Heart left ventricle (tissue), 16 donors: ENCODE data around the gene GALNT9. TPM values are rescaled to one million over a fixed set of nuclear protein-coding genes. Genes with fewer than 3 reads are reported as not detected.
A peak's percentile ranks its signal among the peaks of the same experiment; 100 is the strongest.
"Not testable (repeated sequence)": the region's sequence is repeated elsewhere in the genome, so short reads cannot be mapped to it uniquely, and the experiment has no call there.

Experiments used
- ATAC-seq, 4 donors: fragments of 200-7000 bp; cut with Tn5 transposase; one replicate each; pipeline ENCODE4 v1.9.1; 2020 to 2022; ENCODE audit warnings: moderate library complexity in 4 of 4, mild to moderate bottlenecking in 3 of 4, moderate number of reproducible peaks in 1 of 4
- DNase-seq, 5 donors: peaks; one replicate each; pipeline ENCODE4 v3.0.0-alpha.2; 2020
- H3K27ac ChIP-seq, 12 donors: fragments of 200-600 bp; sonication (generic) in 4 of 12; one replicate each; pipeline versions ENCODE4 v1.5.0 to v1.8.0; 2016 to 2022; ENCODE audit warnings: mild to moderate bottlenecking in 2 of 12
- H3K27me3 ChIP-seq, 9 donors: fragments of 200-600 bp; sonication (generic) in 2 of 9; one replicate each; pipeline versions ENCODE4 v1.5.1 to v1.8.0; 2016 to 2022; ENCODE audit warnings: mild to moderate bottlenecking in 3 of 9
- H3K36me3 ChIP-seq, 9 donors: fragments of 200-600 bp; sonication (generic) in 2 of 9; one replicate each; pipeline versions ENCODE4 v1.5.0 to v1.8.0; 2018 to 2022; ENCODE audit warnings: mild to moderate bottlenecking in 2 of 9
- H3K4me1 ChIP-seq, 12 donors: fragments of 200-600 bp; sonication (generic) in 4 of 12; one replicate each; pipeline versions ENCODE4 v1.5.0 to v1.8.0; 2016 to 2022; ENCODE audit warnings: mild to moderate bottlenecking in 3 of 12
- H3K4me3 ChIP-seq, 12 donors: fragments of 200-600 bp; sonication (generic) in 4 of 12; one replicate each; pipeline versions ENCODE4 v1.5.0 to v1.8.0; 2017 to 2022; ENCODE audit warnings: mild to moderate bottlenecking in 9 of 12, moderate library complexity in 4 of 12
- H3K9me3 ChIP-seq, 12 donors: fragments of 200-600 bp; sonication (generic) in 4 of 12; one replicate each; pipeline versions ENCODE4 v1.5.0 to v1.8.0; 2016 to 2022; ENCODE audit warnings: mild to moderate bottlenecking in 1 of 12
- POLR2A ChIP-seq, 2 donors: fragments of 450-650 bp; IDR thresholded peaks; one replicate each; pipeline ENCODE4 v1.6.1; 2017; ENCODE audit warnings: antibody characterized with exemption in 2 of 2, mild to moderate bottlenecking in 2 of 2, moderate library complexity in 2 of 2
- WGBS, 4 donors: extraction: QIAGEN DNeasy Blood & Tissue Kit in 2 of 4; methylation state at CpG; one replicate each; pipeline versions ENCODE4 v1.1.5 to v1.1.7; 2013 to 2018; 5-methylcytosine and 5-hydroxymethylcytosine counted together
- intact Hi-C, 10 donors: fragments of 100-400 bp; cut with DNase I; formaldehyde crosslinking; loops; one replicate each; pipeline versions ENCODE4 v1.11.1 to v1.14.2; 2022
- polyA plus RNA-seq, 2 donors: library from polyadenylated mRNA; stranded (reverse); fragments of 200-250 nt; gene quantifications; one replicate each; pipeline ENCODE4 v1.2.3, GENCODE V29; 2013
- total RNA-seq, 9 donors: library from RNA; depleted of rRNA in 2 of 9; stranded (reverse); fragments of >200 nt in 2 of 9; fragmentation: NEBNext Ultra II Directional in 3 of 9; extraction: Animal tissue kit (Norgen Biotek cat#: 25700) in 3 of 9; gene quantifications; one replicate each; pipeline versions ENCODE4 v1.1.0 to v1.2.4, GENCODE V29; 2016 to 2023
- TF ChIP-seq, protein P1 (sequence below), 12 donors: fragments of 200-600 bp; sonication (generic) in 4 of 12; IDR thresholded peaks; one replicate each; pipeline versions ENCODE4 v1.5.0 to v1.8.0; 2018 to 2022; ENCODE audit warnings: antibody characterized with exemption in 12 of 12, mild to moderate bottlenecking in 5 of 12
- donor health status: ischemic (EF 13 %, LVEDD 7.1; RV severe dilation, severe dysfunction).
- donor health status: healthy with polysubstance abuse.
- donor health status: DM: no; HTN: yes; CAD: no.
- donor health status: DM: no; HTN: no; CAD: no.
- donor health status: ischemic (EF 25% LVEDD 6.9; RV normal size, moderate dysfunction).
- donor health status: ischemic (EF 25% LVEDD 5.7; RV mildly dilated, moderate dysfunction).
- donor health status: healthy.
- donor health status: DM: yes; HTN: yes; CAD: no.
- donor health status: ischemic (EF 35%, LVEDD 5.7; RV mildly dilated, moderate dysfunction).
- donor health status: nonischemic (EF 11% LVEDD 7.7; RV severe dilation, severe dysfunction).
- donor health status: DM: yes; HTN: yes; CAD: no.
- donor health status: PGD.
- donor health status: ischemic (EF 29% LVEDD 5.4; RV normal size, mild dysfunction).
- donor health status: nonischemic (EF 23%, LVEDD 6.1; RV moderate dilation, normal function).

Gene GALNT9
- total and polyA plus RNA-seq, 11 donors, result 10.3 TPM; not detected in 10

DNA sequence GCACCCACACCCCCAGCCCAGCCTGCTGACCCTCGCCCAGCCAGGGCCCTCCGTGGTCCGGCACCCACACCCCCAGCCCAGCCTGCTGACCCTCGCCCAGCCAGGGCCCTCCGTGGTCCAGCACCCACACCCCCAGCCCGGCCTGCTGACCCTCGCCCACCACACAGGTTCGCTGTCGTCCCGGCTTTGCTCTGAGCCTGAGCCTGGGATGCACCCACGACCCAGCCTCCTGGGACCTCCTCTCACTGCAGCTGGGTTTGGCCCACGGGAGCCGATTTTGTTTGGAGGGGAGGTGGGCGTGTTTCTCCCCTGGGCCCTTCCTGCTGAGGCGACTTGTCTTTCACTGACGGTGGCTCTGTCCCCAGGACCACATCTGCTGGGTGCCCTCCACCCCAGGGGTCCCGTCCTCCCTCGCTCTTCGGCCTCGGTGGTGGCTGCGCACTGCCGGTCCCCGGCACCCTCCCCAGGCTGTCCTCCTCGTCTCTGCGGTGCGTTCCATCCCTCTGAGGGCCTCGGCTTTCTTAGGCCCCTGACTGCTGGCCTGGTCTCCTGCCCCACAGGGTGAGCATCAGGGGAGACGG, 83.8 kb downstream of the GALNT9 start:
- ATAC-seq (peak in 1 of 4 donors; percentile 27), DNase-seq (peak in 2 of 5 donors; percentile 22 to 60)
- H3K4me3 ChIP-seq, result no peak overlapping the region
- no peak overlapping the region for H3K27ac ChIP-seq
- no peaks in the 10 kb centered on the region for H3K27me3 ChIP-seq
- H3K9me3 ChIP-seq, result no peaks in the 10 kb centered on the region
- intact Hi-C loops, result no loop called here
- no peaks in the 10 kb centered on the region for H3K36me3 ChIP-seq
- H3K4me1 ChIP-seq, result no peaks in the 10 kb centered on the region
- 79 to 83% (median 82%) methylated on average over 27 to 28 of the region's 28 CpGs for WGBS, 4 donors
- TF ChIP-seq, protein P1, sequence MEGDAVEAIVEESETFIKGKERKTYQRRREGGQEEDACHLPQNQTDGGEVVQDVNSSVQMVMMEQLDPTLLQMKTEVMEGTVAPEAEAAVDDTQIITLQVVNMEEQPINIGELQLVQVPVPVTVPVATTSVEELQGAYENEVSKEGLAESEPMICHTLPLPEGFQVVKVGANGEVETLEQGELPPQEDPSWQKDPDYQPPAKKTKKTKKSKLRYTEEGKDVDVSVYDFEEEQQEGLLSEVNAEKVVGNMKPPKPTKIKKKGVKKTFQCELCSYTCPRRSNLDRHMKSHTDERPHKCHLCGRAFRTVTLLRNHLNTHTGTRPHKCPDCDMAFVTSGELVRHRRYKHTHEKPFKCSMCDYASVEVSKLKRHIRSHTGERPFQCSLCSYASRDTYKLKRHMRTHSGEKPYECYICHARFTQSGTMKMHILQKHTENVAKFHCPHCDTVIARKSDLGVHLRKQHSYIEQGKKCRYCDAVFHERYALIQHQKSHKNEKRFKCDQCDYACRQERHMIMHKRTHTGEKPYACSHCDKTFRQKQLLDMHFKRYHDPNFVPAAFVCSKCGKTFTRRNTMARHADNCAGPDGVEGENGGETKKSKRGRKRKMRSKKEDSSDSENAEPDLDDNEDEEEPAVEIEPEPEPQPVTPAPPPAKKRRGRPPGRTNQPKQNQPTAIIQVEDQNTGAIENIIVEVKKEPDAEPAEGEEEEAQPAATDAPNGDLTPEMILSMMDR (IDR thresholded peaks at IDR 0.05), result no peak
- no peak for TF ChIP-seq POLR2A (IDR thresholded peaks at IDR 0.05)

DNA sequence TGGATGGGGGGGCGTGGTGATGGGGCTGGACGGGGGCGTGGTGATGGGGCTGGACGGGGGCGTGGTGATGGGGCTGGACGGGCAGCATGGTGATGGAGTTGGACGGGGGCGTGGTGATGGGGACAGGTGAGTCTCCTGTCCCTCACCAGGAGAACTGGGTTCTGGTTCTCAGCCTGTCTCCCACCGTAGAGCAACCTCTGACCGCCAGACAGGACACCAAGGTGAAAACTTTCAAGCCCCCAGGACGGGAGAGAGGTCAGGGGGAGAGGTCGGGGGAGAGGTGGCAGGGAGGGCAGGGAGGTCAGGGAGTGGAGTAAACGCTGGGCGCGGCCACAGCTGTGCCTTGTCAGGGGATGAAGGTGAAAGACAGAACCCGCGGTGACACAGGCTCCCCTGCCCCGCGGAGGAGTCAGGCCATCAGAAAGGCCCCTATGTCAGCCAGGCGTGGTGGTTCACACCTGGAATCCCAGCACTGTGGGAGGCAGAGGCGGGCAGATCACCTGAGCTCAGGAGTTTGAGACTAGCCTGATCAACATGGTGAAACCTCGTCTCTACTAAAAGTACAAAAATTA, 84.6 kb downstream of the GALNT9 start:
- no peak for ATAC-seq
- peak in 2 of 5 donors; percentile 9 to 46 for DNase-seq
- no peaks in the 10 kb centered on the region for H3K9me3 ChIP-seq
- no peak overlapping the region for H3K27ac ChIP-seq
- no peaks in the 10 kb centered on the region for H3K4me1 ChIP-seq
- intact Hi-C loops, result no loop called here
- TF ChIP-seq, protein P1 (IDR thresholded peaks at IDR 0.05), result no peak
- no peak for TF ChIP-seq POLR2A (IDR thresholded peaks at IDR 0.05)
- no peaks in the 10 kb centered on the region for H3K36me3 ChIP-seq
- peaks cover 0 to 7% (median 0%) of the 10 kb centered on the region in 9 donors for H3K27me3 ChIP-seq
- 70 to 83% (median 76%) methylated on average over 21 to 22 of the region's 22 CpGs for WGBS, 4 donors
- H3K4me3 ChIP-seq, result no peak overlapping the region

DNA sequence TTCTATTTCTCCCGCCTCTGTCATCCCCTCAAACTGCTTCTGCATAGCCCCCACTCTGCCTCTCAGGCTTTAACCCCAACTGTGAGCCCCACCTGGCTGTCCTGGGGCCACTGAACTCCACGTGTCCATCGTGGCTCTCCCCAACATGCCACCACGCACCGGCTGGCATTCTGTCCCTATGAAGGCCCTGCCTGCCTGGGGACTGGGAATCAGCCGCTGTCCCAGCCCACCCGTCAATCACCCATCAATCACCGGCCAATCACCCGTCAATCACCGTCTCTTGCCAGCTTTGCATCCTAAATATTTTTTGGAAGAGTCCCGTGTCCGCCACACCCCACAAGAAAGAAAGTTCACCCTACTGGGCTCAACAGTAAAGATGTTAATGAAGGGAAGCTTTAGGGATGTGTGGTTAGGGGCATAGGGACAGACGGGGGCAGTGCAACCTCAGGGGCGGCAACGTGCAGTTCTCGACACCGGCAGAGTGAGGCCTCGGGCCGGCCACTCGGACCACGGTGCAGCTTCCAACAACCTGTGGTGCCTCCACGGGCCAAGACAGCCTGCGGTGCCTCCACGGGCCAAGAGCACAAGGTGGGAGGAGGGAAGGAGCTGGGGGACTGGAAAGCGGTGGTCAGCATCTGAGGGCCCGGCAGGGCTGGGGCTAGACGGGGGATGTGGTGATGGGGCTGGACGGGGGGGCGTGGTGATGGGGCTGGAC, 85.6 kb downstream of the GALNT9 start:
- peaks cover 0 to 8% (median 0%) of the 10 kb centered on the region in 9 donors for H3K27me3 ChIP-seq
- no peak for TF ChIP-seq POLR2A (IDR thresholded peaks at IDR 0.05)
- TF ChIP-seq, protein P1 (IDR thresholded peaks at IDR 0.05), result no peak
- no peak overlapping the region for H3K27ac ChIP-seq
- H3K4me1 ChIP-seq, result no peaks in the 10 kb centered on the region
- WGBS, 4 donors, result 64 to 78% (median 67%) methylated on average over 20 to 29 of the region's 29 CpGs
- no peak for ATAC-seq
- peak in 2 of 5 donors; percentile 3 to 32 for DNase-seq
- H3K9me3 ChIP-seq, result no peaks in the 10 kb centered on the region
- H3K4me3 ChIP-seq, result no peak overlapping the region
- H3K36me3 ChIP-seq, result no peaks in the 10 kb centered on the region
- intact Hi-C loops, result no loop called here

DNA sequence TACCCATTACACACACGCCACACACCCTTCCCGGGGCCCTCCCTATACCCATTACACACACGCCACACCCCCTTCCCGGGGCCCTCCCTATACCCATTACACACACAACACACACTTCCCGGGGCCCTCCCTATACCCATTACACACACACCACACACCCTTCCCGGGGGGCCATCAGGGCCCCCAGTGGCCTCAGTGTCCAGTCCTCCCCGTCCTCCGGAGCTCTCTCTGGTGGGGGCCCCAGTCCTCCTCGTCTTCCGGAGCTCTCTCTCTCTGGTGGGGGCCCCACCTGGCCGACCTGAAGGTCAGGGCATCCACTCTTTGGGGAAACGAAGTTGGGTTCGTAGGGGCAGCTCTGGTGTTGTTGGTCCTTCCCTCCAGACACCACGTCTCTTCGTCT, 86.2 kb downstream of the GALNT9 start:
- not testable (repeated sequence) for H3K27ac ChIP-seq
- WGBS, 4 donors, result 69 to 76% (median 70%) methylated on average over 15 of the region's 15 CpGs

DNA sequence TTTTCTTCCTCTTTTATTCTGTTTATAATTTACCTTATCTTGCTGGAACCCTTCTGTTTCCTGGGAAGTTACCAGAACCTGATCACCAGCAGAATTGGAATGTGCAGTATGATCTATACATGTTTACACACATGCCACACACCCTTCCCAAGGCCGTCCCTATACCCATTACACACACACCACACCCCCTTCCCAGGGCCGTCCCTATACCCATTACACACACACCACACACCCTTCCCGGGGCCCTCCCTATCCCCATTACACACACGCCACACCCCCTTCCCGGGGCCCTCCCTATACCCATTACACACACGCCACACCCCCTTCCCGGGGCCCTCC, 88.8 kb downstream of the GALNT9 start:
- intact Hi-C loops, H3K36me3 ChIP-seq, ATAC-seq, H3K4me3 ChIP-seq, H3K4me1 ChIP-seq, H3K27me3 ChIP-seq, H3K27ac ChIP-seq, H3K9me3 ChIP-seq: not testable (repeated sequence)
- 56 to 85% (median 73%) methylated on average over 7 of the region's 7 CpGs for WGBS, 4 donors
- peak in 1 of 5 donors; percentile 4 for DNase-seq

More for the DNA sequence above, 86.2 kb downstream of the GALNT9 start:
- H3K36me3 ChIP-seq, H3K4me3 ChIP-seq, H3K4me1 ChIP-seq, ATAC-seq, H3K27me3 ChIP-seq, H3K9me3 ChIP-seq, intact Hi-C loops: not testable (repeated sequence)
- DNase-seq, result peak in 2 of 5 donors; percentile 12 to 16
